HepG2 (cell line): Measurements from ENCODE around the gene HSD17B2. TPM values are rescaled to one million over a fixed set of nuclear protein-coding genes. Genes with fewer than 3 reads are reported as not detected.

Source experiments
- ATAC-seq: fragments of 200-7000 bp; cut with Tn5 transposase; 3 replicates; pipeline ENCODE4 v1.9.1; 2020; ENCODE audit warnings: mild to moderate bottlenecking, moderate library complexity
- BruUV-seq: library from RNA; stranded (reverse); fragments of 400-500 nt; replicated peaks from 2 replicates; lab custom pipeline; 2021; lab: Mats Ljungman, UMichigan
- CTCF ChIA-PET: fragments of 300-600 bp; formaldehyde crosslinking; extraction: SDS; loops from one replicate; lab custom pipeline; 2021; ENCODE audit warnings: low total read pairs, inconsistent platforms, low intra/inter-chr PET ratio; lab: Yijun Ruan, JAX
- POLR2A ChIA-PET: fragments of 350-600 bp; sonication (Branson Sonifier 250); formaldehyde crosslinking; loops from one replicate; lab custom pipeline; 2020; ENCODE audit warnings: antibody characterized with exemption, inconsistent platforms; lab: Yijun Ruan, JAX
- DNase-seq: peaks from one replicate; pipeline ENCODE4 v3.0.0-alpha.2; 2015; ENCODE audit warnings: low spot score
- FAIRE-seq: peaks from 3 replicates; lab custom pipeline; 2011; peaks lifted over from hg19 to GRCh38; lab: Jason Lieb, UNC
- H2AFZ ChIP-seq: one replicate; pipeline ENCODE4 v1.6.1; 2011; ENCODE audit warnings: low read length, inconsistent platforms
- H3K27ac ChIP-seq: fragments of 300-600 bp; 3 replicates; pipeline ENCODE4 v1.8.0; 2011; ENCODE audit warnings: mixed run types, mild to moderate bottlenecking, mixed read lengths, low read length, inconsistent platforms; ENCODE audit not compliant: insufficient read depth; ENCODE audit errors: extremely low read length
- H3K27me3 ChIP-seq, 2 experiments: fragments of 200-600 bp in 1 of 2; 2 replicates in 1 of 2; 3 replicates in 1 of 2; pipeline versions ENCODE4 v1.6.0 to v1.8.0; 2011; ENCODE audit warnings: low read length in 2 of 2, mild to moderate bottlenecking in 2 of 2, moderate library complexity in 2 of 2, inconsistent platforms in 1 of 2; ENCODE audit not compliant: insufficient read depth in 2 of 2, control insufficient read depth in 1 of 2
- H3K36me3 ChIP-seq, 2 experiments: fragments of 200-600 bp in 1 of 2; replicated peaks in 1 of 2; 2 replicates in 1 of 2; 3 replicates in 1 of 2; pipeline versions ENCODE4 v1.5.1 to v1.8.0; 2011; ENCODE audit warnings: low read length in 2 of 2, inconsistent platforms in 1 of 2; ENCODE audit not compliant: insufficient read depth in 2 of 2, control insufficient read depth in 1 of 2
- H3K4me1 ChIP-seq: 2 replicates; pipeline ENCODE4 v1.5.1; 2012; ENCODE audit warnings: low read length, inconsistent platforms; ENCODE audit not compliant: insufficient read depth
- H3K4me2 ChIP-seq: 2 replicates; pipeline ENCODE4 v1.6.0; 2011; ENCODE audit warnings: low read depth, low read length, inconsistent platforms
- H3K4me3 ChIP-seq, 3 experiments: fragments of 200-600 bp in 1 of 3; sonication (generic), shearing (Covaris generic) in 1 of 3; replicated peaks in 1 of 3; 2 replicates each; pipeline ENCODE4 v1.5.1; 2011 to 2016; ENCODE audit warnings: low read length in 3 of 3, inconsistent platforms in 2 of 3, low read depth in 2 of 3, mild to moderate bottlenecking in 2 of 3, control low read depth in 1 of 3, mixed read lengths in 1 of 3; ENCODE audit not compliant: insufficient read depth in 1 of 3
- H3K79me2 ChIP-seq: one replicate; pipeline ENCODE4 v1.6.1; 2011; ENCODE audit warnings: low read length, inconsistent platforms; ENCODE audit not compliant: insufficient read depth
- H3K9ac ChIP-seq: 2 replicates; pipeline ENCODE4 v1.6.0; 2011; ENCODE audit warnings: mild to moderate bottlenecking, low read depth, low read length, inconsistent platforms; ENCODE audit not compliant: insufficient read depth
- H3K9me3 ChIP-seq: 2 replicates; pipeline ENCODE4 v1.5.1; 2012; ENCODE audit warnings: mild to moderate bottlenecking, low read length
- H4K20me1 ChIP-seq: 2 replicates; pipeline ENCODE4 v1.6.0; 2011; ENCODE audit warnings: inconsistent platforms, mild to moderate bottlenecking, low read length, moderate library complexity; ENCODE audit not compliant: insufficient read depth
- BORCS8-MEF2B ChIP-seq: sonication (generic); formaldehyde crosslinking; IDR thresholded peaks from 2 replicates; pipeline ENCODE4 v1.8.0; 2022; ENCODE audit warnings: mild to moderate bottlenecking, missing genetic modification reagents
- CERS6 ChIP-seq: sonication (generic); formaldehyde crosslinking; IDR thresholded peaks from 2 replicates; pipeline ENCODE4 v1.5.0; 2020; ENCODE audit warnings: missing genetic modification reagents
- MBD4 ChIP-seq: IDR thresholded peaks from 2 replicates; pipeline ENCODE4 v1.6.1; 2012; ENCODE audit warnings: low read length, inconsistent platforms, borderline replicate concordance
- MIER2 ChIP-seq: IDR thresholded peaks from 2 replicates; pipeline ENCODE4 v1.6.1; 2016; ENCODE audit warnings: missing biosample characterization, missing genetic modification reagents
- RELA ChIP-seq: sonication (generic); formaldehyde crosslinking; IDR thresholded peaks from 2 replicates; pipeline ENCODE4 v1.4.0; 2020; ENCODE audit warnings: missing genetic modification reagents
- ZBTB8A ChIP-seq: sonication (generic); formaldehyde crosslinking; IDR thresholded peaks from 2 replicates; pipeline ENCODE4 v1.4.0; 2020; ENCODE audit warnings: mild to moderate bottlenecking, low read depth, missing genetic modification reagents, borderline replicate concordance
- WGBS: methylation state at CpG from one replicate; pipeline ENCODE4 v1.1.6; 2017; ENCODE audit warnings: low lambda C conversion rate; 5-methylcytosine and 5-hydroxymethylcytosine counted together
- in situ Hi-C: cut with HindIII; loops from 2 replicates; pipeline ENCODE4 v1.10.0; 2017; ENCODE audit warnings: low pct_unique_long_range_greater_than_20kb; ENCODE audit not compliant: extremely low pct_ligation_motif_present
- intact Hi-C: fragments of 100-400 bp; cut with micrococcal nuclease; formaldehyde crosslinking; loops from one replicate; pipeline ENCODE4 v1.10.0; 2022; ENCODE audit not compliant: unreplicated experiment
- polyA plus RNA-seq, 8 experiments: library from polyadenylated mRNA; depleted of rRNA in 3 of 8; stranded (reverse) in 7 of 8; unstranded in 1 of 8; fragments of >200 nt; fragmentation: Illumina TruSeq in 4 of 8; extraction: Trizol in 4 of 8; gene quantifications; 2 replicates each; pipeline versions ENCODE4 v1.2.1 to v1.2.3, GENCODE V29; 2011 to 2016; ENCODE audit warnings: low read depth in 4 of 8, missing spikeins in 1 of 8, mixed read lengths in 1 of 8; ENCODE audit not compliant: insufficient read depth in 1 of 8
- total RNA-seq, 5 experiments: library from RNA; depleted of rRNA; stranded (reverse); fragments of >200 nt; fragmentation: Illumina TruSeq; extraction: Trizol; gene quantifications; 2 replicates each; pipeline ENCODE4 v1.2.3, GENCODE V29; 2016; ENCODE audit warnings: low read depth in 1 of 5
- TF ChIP-seq, protein P1 (sequence below): sonication (generic); formaldehyde crosslinking; IDR thresholded peaks from 2 replicates; pipeline ENCODE4 v1.9.0; 2021; ENCODE audit warnings: mild to moderate bottlenecking, missing genetic modification reagents
- TF ChIP-seq, protein P2 (sequence below), 2 experiments: sonication (generic) in 1 of 2; formaldehyde crosslinking in 1 of 2; IDR thresholded peaks; 2 replicates each; pipeline versions ENCODE4 v1.6.1 to v1.9.0; 2014 to 2022; ENCODE audit warnings: antibody characterized with exemption in 1 of 2, borderline replicate concordance in 1 of 2, inconsistent platforms in 1 of 2, low read depth in 1 of 2, missing genetic modification reagents in 1 of 2
- TF ChIP-seq, protein P3 (sequence below): sonication (generic); formaldehyde crosslinking; IDR thresholded peaks from 2 replicates; pipeline ENCODE4 v1.9.0; 2021; ENCODE audit warnings: missing genetic modification reagents, mild to moderate bottlenecking, borderline replicate concordance

HSD17B2 gene
- total and polyA plus RNA-seq, 2 of the 13 experiments (the other 11 are each of a cell fraction or from before 2014, with no cell fraction given) = 26.3 to 69.3 TPM

- Histone ChIP-seq H2AFZ (no peak overlapping the region), H3K79me2 (no peaks in the 10 kb centered on the region), H3K9me3 (no peaks in the 10 kb centered on the region), H3K4me3 (no peak overlapping the region), H3K9ac (no peak overlapping the region), H3K27me3 (no peaks in the 10 kb centered on the region), H3K36me3 (peaks cover 9 to 48% of the 10 kb centered on the region in 2 experiments; a peak in 4 of 5 replicates), H4K20me1 (no peaks in the 10 kb centered on the region), H3K4me2 (no peak overlapping the region), H3K27ac (no peak overlapping the region), H3K4me1 (no peaks in the 10 kb centered on the region)
- intact Hi-C loops (no loop called here), in situ Hi-C loops (no loop called here)
- CTCF ChIA-PET = no interaction called here
- ATAC-seq = no peak
- no TSS peak for BruUV-seq
- DNase-seq = no peak
- POLR2A ChIA-PET = no interaction called here
- 94% methylated on average over 3 of the region's 3 CpGs for WGBS
- FAIRE-seq = no peak
- TF ChIP-seq, protein P1, sequence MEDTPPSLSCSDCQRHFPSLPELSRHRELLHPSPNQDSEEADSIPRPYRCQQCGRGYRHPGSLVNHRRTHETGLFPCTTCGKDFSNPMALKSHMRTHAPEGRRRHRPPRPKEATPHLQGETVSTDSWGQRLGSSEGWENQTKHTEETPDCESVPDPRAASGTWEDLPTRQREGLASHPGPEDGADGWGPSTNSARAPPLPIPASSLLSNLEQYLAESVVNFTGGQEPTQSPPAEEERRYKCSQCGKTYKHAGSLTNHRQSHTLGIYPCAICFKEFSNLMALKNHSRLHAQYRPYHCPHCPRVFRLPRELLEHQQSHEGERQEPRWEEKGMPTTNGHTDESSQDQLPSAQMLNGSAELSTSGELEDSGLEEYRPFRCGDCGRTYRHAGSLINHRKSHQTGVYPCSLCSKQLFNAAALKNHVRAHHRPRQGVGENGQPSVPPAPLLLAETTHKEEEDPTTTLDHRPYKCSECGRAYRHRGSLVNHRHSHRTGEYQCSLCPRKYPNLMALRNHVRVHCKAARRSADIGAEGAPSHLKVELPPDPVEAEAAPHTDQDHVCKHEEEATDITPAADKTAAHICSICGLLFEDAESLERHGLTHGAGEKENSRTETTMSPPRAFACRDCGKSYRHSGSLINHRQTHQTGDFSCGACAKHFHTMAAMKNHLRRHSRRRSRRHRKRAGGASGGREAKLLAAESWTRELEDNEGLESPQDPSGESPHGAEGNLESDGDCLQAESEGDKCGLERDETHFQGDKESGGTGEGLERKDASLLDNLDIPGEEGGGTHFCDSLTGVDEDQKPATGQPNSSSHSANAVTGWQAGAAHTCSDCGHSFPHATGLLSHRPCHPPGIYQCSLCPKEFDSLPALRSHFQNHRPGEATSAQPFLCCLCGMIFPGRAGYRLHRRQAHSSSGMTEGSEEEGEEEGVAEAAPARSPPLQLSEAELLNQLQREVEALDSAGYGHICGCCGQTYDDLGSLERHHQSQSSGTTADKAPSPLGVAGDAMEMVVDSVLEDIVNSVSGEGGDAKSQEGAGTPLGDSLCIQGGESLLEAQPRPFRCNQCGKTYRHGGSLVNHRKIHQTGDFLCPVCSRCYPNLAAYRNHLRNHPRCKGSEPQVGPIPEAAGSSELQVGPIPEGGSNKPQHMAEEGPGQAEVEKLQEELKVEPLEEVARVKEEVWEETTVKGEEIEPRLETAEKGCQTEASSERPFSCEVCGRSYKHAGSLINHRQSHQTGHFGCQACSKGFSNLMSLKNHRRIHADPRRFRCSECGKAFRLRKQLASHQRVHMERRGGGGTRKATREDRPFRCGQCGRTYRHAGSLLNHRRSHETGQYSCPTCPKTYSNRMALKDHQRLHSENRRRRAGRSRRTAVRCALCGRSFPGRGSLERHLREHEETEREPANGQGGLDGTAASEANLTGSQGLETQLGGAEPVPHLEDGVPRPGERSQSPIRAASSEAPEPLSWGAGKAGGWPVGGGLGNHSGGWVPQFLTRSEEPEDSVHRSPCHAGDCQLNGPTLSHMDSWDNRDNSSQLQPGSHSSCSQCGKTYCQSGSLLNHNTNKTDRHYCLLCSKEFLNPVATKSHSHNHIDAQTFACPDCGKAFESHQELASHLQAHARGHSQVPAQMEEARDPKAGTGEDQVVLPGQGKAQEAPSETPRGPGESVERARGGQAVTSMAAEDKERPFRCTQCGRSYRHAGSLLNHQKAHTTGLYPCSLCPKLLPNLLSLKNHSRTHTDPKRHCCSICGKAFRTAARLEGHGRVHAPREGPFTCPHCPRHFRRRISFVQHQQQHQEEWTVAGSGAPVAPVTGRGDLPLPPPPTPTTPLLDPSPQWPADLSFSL (CRISPR knock-in tag) = no peak
- TF ChIP-seq BORCS8-MEF2B (no peak), RELA (no peak), MIER2 (CRISPR knock-in tag) (no peak), CERS6 (CRISPR knock-in tag) (no peak), ZBTB8A (no peak), MBD4 (no peak)
- TF ChIP-seq, protein P2, sequence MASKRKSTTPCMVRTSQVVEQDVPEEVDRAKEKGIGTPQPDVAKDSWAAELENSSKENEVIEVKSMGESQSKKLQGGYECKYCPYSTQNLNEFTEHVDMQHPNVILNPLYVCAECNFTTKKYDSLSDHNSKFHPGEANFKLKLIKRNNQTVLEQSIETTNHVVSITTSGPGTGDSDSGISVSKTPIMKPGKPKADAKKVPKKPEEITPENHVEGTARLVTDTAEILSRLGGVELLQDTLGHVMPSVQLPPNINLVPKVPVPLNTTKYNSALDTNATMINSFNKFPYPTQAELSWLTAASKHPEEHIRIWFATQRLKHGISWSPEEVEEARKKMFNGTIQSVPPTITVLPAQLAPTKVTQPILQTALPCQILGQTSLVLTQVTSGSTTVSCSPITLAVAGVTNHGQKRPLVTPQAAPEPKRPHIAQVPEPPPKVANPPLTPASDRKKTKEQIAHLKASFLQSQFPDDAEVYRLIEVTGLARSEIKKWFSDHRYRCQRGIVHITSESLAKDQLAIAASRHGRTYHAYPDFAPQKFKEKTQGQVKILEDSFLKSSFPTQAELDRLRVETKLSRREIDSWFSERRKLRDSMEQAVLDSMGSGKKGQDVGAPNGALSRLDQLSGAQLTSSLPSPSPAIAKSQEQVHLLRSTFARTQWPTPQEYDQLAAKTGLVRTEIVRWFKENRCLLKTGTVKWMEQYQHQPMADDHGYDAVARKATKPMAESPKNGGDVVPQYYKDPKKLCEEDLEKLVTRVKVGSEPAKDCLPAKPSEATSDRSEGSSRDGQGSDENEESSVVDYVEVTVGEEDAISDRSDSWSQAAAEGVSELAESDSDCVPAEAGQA (IDR thresholded peaks at IDR 0.05; ENCODE audit: low read depth) = no peak
- TF ChIP-seq, protein P2 (CRISPR knock-in tag; IDR thresholded peaks at IDR 0.05; ENCODE audit: borderline replicate concordance) = no peak
- TF ChIP-seq, protein P3, sequence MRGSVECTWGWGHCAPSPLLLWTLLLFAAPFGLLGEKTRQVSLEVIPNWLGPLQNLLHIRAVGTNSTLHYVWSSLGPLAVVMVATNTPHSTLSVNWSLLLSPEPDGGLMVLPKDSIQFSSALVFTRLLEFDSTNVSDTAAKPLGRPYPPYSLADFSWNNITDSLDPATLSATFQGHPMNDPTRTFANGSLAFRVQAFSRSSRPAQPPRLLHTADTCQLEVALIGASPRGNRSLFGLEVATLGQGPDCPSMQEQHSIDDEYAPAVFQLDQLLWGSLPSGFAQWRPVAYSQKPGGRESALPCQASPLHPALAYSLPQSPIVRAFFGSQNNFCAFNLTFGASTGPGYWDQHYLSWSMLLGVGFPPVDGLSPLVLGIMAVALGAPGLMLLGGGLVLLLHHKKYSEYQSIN (CRISPR knock-in tag) = no peak
Measured at GRCh38 chr16:82096641-82097040, 61.6 kb downstream of the HSD17B2 start.
